HepG2 (cell line): ENCODE data around the gene FARSB. TPM values are rescaled to one million over a fixed set of nuclear protein-coding genes. Genes with fewer than 3 reads are reported as not detected.

Experiments
- ATAC-seq: fragments of 200-7000 bp; cut with Tn5 transposase; 3 replicates; pipeline ENCODE4 v1.9.1; 2020; ENCODE audit warnings: mild to moderate bottlenecking, moderate library complexity
- BruUV-seq: library from RNA; stranded (reverse); fragments of 400-500 nt; replicated peaks from 2 replicates; lab custom pipeline; 2021; lab: Mats Ljungman, UMichigan
- CTCF ChIA-PET: fragments of 300-600 bp; formaldehyde crosslinking; extraction: SDS; loops from one replicate; lab custom pipeline; 2021; ENCODE audit warnings: low total read pairs, inconsistent platforms, low intra/inter-chr PET ratio; lab: Yijun Ruan, JAX
- POLR2A ChIA-PET: fragments of 350-600 bp; sonication (Branson Sonifier 250); formaldehyde crosslinking; loops from one replicate; lab custom pipeline; 2020; ENCODE audit warnings: antibody characterized with exemption, inconsistent platforms; lab: Yijun Ruan, JAX
- DNase-seq: peaks from one replicate; pipeline ENCODE4 v3.0.0-alpha.2; 2015; ENCODE audit warnings: low spot score
- FAIRE-seq: peaks from 3 replicates; lab custom pipeline; 2011; peaks lifted over from hg19 to GRCh38; lab: Jason Lieb, UNC
- H2AFZ ChIP-seq: one replicate; pipeline ENCODE4 v1.6.1; 2011; ENCODE audit warnings: low read length, inconsistent platforms
- H3K27ac ChIP-seq: fragments of 300-600 bp; 3 replicates; pipeline ENCODE4 v1.8.0; 2011; ENCODE audit warnings: mixed run types, mild to moderate bottlenecking, mixed read lengths, low read length, inconsistent platforms; ENCODE audit not compliant: insufficient read depth; ENCODE audit errors: extremely low read length
- H3K27me3 ChIP-seq, 2 experiments: fragments of 200-600 bp in 1 of 2; 2 replicates in 1 of 2; 3 replicates in 1 of 2; pipeline versions ENCODE4 v1.6.0 to v1.8.0; 2011; ENCODE audit warnings: low read length in 2 of 2, mild to moderate bottlenecking in 2 of 2, moderate library complexity in 2 of 2, inconsistent platforms in 1 of 2; ENCODE audit not compliant: insufficient read depth in 2 of 2, control insufficient read depth in 1 of 2
- H3K36me3 ChIP-seq, 2 experiments: fragments of 200-600 bp in 1 of 2; replicated peaks in 1 of 2; 2 replicates in 1 of 2; 3 replicates in 1 of 2; pipeline versions ENCODE4 v1.5.1 to v1.8.0; 2011; ENCODE audit warnings: low read length in 2 of 2, inconsistent platforms in 1 of 2; ENCODE audit not compliant: insufficient read depth in 2 of 2, control insufficient read depth in 1 of 2
- H3K4me1 ChIP-seq: 2 replicates; pipeline ENCODE4 v1.5.1; 2012; ENCODE audit warnings: low read length, inconsistent platforms; ENCODE audit not compliant: insufficient read depth
- H3K4me2 ChIP-seq: 2 replicates; pipeline ENCODE4 v1.6.0; 2011; ENCODE audit warnings: low read depth, low read length, inconsistent platforms
- H3K4me3 ChIP-seq, 3 experiments: fragments of 200-600 bp in 1 of 3; sonication (generic), shearing (Covaris generic) in 1 of 3; replicated peaks in 1 of 3; 2 replicates each; pipeline ENCODE4 v1.5.1; 2011 to 2016; ENCODE audit warnings: low read length in 3 of 3, inconsistent platforms in 2 of 3, low read depth in 2 of 3, mild to moderate bottlenecking in 2 of 3, control low read depth in 1 of 3, mixed read lengths in 1 of 3; ENCODE audit not compliant: insufficient read depth in 1 of 3
- H3K79me2 ChIP-seq: one replicate; pipeline ENCODE4 v1.6.1; 2011; ENCODE audit warnings: low read length, inconsistent platforms; ENCODE audit not compliant: insufficient read depth
- H3K9ac ChIP-seq: 2 replicates; pipeline ENCODE4 v1.6.0; 2011; ENCODE audit warnings: mild to moderate bottlenecking, low read depth, low read length, inconsistent platforms; ENCODE audit not compliant: insufficient read depth
- H3K9me3 ChIP-seq: 2 replicates; pipeline ENCODE4 v1.5.1; 2012; ENCODE audit warnings: mild to moderate bottlenecking, low read length
- H4K20me1 ChIP-seq: 2 replicates; pipeline ENCODE4 v1.6.0; 2011; ENCODE audit warnings: inconsistent platforms, mild to moderate bottlenecking, low read length, moderate library complexity; ENCODE audit not compliant: insufficient read depth
- HDAC1 ChIP-seq: sonication (generic); formaldehyde crosslinking; IDR thresholded peaks from 2 replicates; pipeline ENCODE4 v1.5.1; 2020; ENCODE audit warnings: mild to moderate bottlenecking, missing genetic modification reagents
- MAFK ChIP-seq, 2 experiments: IDR thresholded peaks in 1 of 2; conservative IDR thresholded peaks in 1 of 2; 2 replicates each; pipeline ENCODE4 v1.6.1; 2011; ENCODE audit warnings: improper control_type of control experiment in 2 of 2, low read length in 2 of 2
- MBNL3 ChIP-seq: fragments of 250-450 bp; sonication (Bioruptor Pico); conservative IDR thresholded peaks from 2 replicates; pipeline ENCODE4 v1.8.0; 2022; ENCODE audit warnings: mild to moderate bottlenecking, inconsistent platforms
- NFE2 ChIP-seq: sonication (generic); formaldehyde crosslinking; IDR thresholded peaks from 2 replicates; pipeline ENCODE4 v1.4.0; 2020; ENCODE audit warnings: missing genetic modification reagents
- RFX1 ChIP-seq: fragments of 450-650 bp; IDR thresholded peaks from 2 replicates; pipeline ENCODE4 v1.6.1; 2017
- RFXANK ChIP-seq: IDR thresholded peaks from 2 replicates; pipeline ENCODE4 v1.6.1; 2016
- SOX6 ChIP-seq, 2 experiments: fragments of 450-650 bp in 1 of 2; sonication (generic) in 1 of 2; formaldehyde crosslinking in 1 of 2; IDR thresholded peaks; 2 replicates each; pipeline versions ENCODE4 v1.4.0 to v1.6.1; 2017 to 2020; ENCODE audit warnings: antibody characterized with exemption in 1 of 2, mild to moderate bottlenecking in 1 of 2, missing genetic modification reagents in 1 of 2
- USF2 ChIP-seq, 2 experiments: sonication (generic) in 1 of 2; formaldehyde crosslinking in 1 of 2; IDR thresholded peaks; 2 replicates each; pipeline versions ENCODE4 v1.5.1 to v1.6.1; 2011 to 2020; ENCODE audit warnings: borderline replicate concordance in 1 of 2, low read depth in 1 of 2, low read length in 1 of 2, mild to moderate bottlenecking in 1 of 2, missing genetic modification reagents in 1 of 2, moderate library complexity in 1 of 2
- ZFP91 ChIP-seq: sonication (generic); formaldehyde crosslinking; IDR thresholded peaks from 2 replicates; pipeline ENCODE4 v1.9.0; 2022; ENCODE audit warnings: missing genetic modification reagents, mild to moderate bottlenecking, borderline replicate concordance
- ZNF124 ChIP-seq: sonication (generic); formaldehyde crosslinking; IDR thresholded peaks from 2 replicates; pipeline ENCODE4 v1.4.0; 2020; ENCODE audit warnings: missing genetic modification reagents
- ZNF614 ChIP-seq: IDR thresholded peaks from 2 replicates; pipeline ENCODE4 v1.6.1; 2018; ENCODE audit warnings: missing biosample characterization, missing genetic modification reagents, inconsistent platforms, borderline replicate concordance
- ZNF737 ChIP-seq: sonication (generic); formaldehyde crosslinking; IDR thresholded peaks from 2 replicates; pipeline ENCODE4 v1.5.0; 2020; ENCODE audit warnings: missing genetic modification reagents, mild to moderate bottlenecking, borderline replicate concordance
- WGBS: methylation state at CpG from one replicate; pipeline ENCODE4 v1.1.6; 2017; ENCODE audit warnings: low lambda C conversion rate; 5-methylcytosine and 5-hydroxymethylcytosine counted together
- in situ Hi-C: cut with HindIII; loops from 2 replicates; pipeline ENCODE4 v1.10.0; 2017; ENCODE audit warnings: low pct_unique_long_range_greater_than_20kb; ENCODE audit not compliant: extremely low pct_ligation_motif_present
- intact Hi-C: fragments of 100-400 bp; cut with micrococcal nuclease; formaldehyde crosslinking; loops from one replicate; pipeline ENCODE4 v1.10.0; 2022; ENCODE audit not compliant: unreplicated experiment
- polyA plus RNA-seq, 8 experiments: library from polyadenylated mRNA; depleted of rRNA in 3 of 8; stranded (reverse) in 7 of 8; unstranded in 1 of 8; fragments of >200 nt; fragmentation: Illumina TruSeq in 4 of 8; extraction: Trizol in 4 of 8; gene quantifications; 2 replicates each; pipeline versions ENCODE4 v1.2.1 to v1.2.3, GENCODE V29; 2011 to 2016; ENCODE audit warnings: low read depth in 4 of 8, missing spikeins in 1 of 8, mixed read lengths in 1 of 8; ENCODE audit not compliant: insufficient read depth in 1 of 8
- total RNA-seq, 5 experiments: library from RNA; depleted of rRNA; stranded (reverse); fragments of >200 nt; fragmentation: Illumina TruSeq; extraction: Trizol; gene quantifications; 2 replicates each; pipeline ENCODE4 v1.2.3, GENCODE V29; 2016; ENCODE audit warnings: low read depth in 1 of 5
- TF ChIP-seq, protein P1 (sequence below): sonication (generic); formaldehyde crosslinking; IDR thresholded peaks from 2 replicates; pipeline ENCODE4 v1.4.0; 2020; ENCODE audit warnings: mild to moderate bottlenecking, missing genetic modification reagents
- TF ChIP-seq, protein P2 (sequence below): sonication (generic); formaldehyde crosslinking; IDR thresholded peaks from 2 replicates; pipeline ENCODE4 v1.4.0; 2020; ENCODE audit warnings: missing genetic modification reagents

FARSB gene
- total and polyA plus RNA-seq, 2 of the 13 experiments (the other 11 are each of a cell fraction or from before 2014, with no cell fraction given): 23.3 to 45.9 TPM

DNA sequence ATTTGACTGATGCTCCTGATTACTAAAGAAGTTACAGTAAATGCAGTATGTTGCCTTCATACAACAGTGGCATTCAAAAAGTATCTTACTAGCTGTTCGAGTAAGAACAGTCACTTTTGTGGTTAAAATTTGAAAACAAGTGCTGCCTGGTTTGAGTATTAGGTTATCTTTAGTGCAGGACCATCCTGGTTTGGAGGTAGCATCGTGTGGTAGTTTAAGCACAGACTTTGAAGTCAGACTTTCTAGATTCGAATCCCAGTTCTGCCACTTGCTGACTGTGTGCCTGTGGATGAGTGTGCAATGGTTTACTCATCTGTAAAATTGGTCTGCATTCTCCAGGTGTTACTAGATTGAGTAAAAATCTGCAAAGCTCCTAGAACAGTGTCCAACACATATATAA is 134.8 kb downstream of the FARSB start:
- Histone ChIP-seq H3K79me2 (no peaks in the 10 kb centered on the region), H3K27me3 (0 out of 5 replicates have a peak, but pooled peaks cover 0 to 10% of the 10 kb centered on the region in 2 experiments), H2AFZ (no peak overlapping the region), H3K4me2 (no peak overlapping the region), H3K27ac (no peak overlapping the region), H3K4me1 (no peaks in the 10 kb centered on the region), H3K36me3 (no peaks in the 10 kb centered on the region), H4K20me1 (no peaks in the 10 kb centered on the region), H3K9ac (no peak overlapping the region), H3K4me3 (no peak overlapping the region), H3K9me3 (no peaks in the 10 kb centered on the region)
- ChIA-PET POLR2A (no interaction called here), CTCF (no interaction called here)
- WGBS: 17% methylated on average over 3 of the region's 3 CpGs
- no TSS peak for BruUV-seq
- DNase-seq (no peak), ATAC-seq (no peak), FAIRE-seq (no peak)
- intact Hi-C loops (no loop called here), in situ Hi-C loops (no loop called here)
- TF ChIP-seq ZFP91 (no peak), MAFK (conservative IDR thresholded peaks at IDR 0.05 in 1 of 2, IDR thresholded peaks at IDR 0.05 in 1 of 2; ENCODE audit: low read length in 2 of 2) (no peak), ZNF614 (CRISPR knock-in tag) (no peak), MBNL3 (CRISPR knock-in tag) (no peak), USF2 (IDR thresholded peaks at IDR 0.05; ENCODE audit: low read depth, low read length) (no peak), USF2 (CRISPR knock-in tag; IDR thresholded peaks at IDR 0.05; ENCODE audit: borderline replicate concordance) (no peak), ZNF737 (no peak), HDAC1 (CRISPR knock-in tag) (no peak), RFXANK (no peak), ZNF124 (CRISPR knock-in tag) (no peak), SOX6 (IDR thresholded peaks at IDR 0.05) (no peak), SOX6 (CRISPR knock-in tag; IDR thresholded peaks at IDR 0.05) (no peak), RFX1 (no peak), NFE2 (CRISPR knock-in tag) (no peak)
- TF ChIP-seq, protein P1, sequence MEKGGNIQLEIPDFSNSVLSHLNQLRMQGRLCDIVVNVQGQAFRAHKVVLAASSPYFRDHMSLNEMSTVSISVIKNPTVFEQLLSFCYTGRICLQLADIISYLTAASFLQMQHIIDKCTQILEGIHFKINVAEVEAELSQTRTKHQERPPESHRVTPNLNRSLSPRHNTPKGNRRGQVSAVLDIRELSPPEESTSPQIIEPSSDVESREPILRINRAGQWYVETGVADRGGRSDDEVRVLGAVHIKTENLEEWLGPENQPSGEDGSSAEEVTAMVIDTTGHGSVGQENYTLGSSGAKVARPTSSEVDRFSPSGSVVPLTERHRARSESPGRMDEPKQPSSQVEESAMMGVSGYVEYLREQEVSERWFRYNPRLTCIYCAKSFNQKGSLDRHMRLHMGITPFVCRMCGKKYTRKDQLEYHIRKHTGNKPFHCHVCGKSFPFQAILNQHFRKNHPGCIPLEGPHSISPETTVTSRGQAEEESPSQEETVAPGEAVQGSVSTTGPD (CRISPR knock-in tag): no peak
- TF ChIP-seq, protein P2, sequence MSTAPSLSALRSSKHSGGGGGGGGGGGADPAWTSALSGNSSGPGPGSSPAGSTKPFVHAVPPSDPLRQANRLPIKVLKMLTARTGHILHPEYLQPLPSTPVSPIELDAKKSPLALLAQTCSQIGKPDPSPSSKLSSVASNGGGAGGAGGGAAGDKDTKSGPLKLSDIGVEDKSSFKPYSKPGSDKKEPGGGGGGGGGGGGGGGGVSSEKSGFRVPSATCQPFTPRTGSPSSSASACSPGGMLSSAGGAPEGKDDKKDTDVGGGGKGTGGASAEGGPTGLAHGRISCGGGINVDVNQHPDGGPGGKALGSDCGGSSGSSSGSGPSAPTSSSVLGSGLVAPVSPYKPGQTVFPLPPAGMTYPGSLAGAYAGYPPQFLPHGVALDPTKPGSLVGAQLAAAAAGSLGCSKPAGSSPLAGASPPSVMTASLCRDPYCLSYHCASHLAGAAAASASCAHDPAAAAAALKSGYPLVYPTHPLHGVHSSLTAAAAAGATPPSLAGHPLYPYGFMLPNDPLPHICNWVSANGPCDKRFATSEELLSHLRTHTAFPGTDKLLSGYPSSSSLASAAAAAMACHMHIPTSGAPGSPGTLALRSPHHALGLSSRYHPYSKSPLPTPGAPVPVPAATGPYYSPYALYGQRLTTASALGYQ (CRISPR knock-in tag): no peak
